ENCODE data around the gene IKZF4. TPM values are rescaled to one million over a fixed set of nuclear protein-coding genes. Genes with fewer than 3 reads are reported as not detected.

The IKZF4 gene
- total and polyA plus RNA-seq, 2 experiments from 2014 or later, result 4.6 to 9.0 TPM

DNA sequence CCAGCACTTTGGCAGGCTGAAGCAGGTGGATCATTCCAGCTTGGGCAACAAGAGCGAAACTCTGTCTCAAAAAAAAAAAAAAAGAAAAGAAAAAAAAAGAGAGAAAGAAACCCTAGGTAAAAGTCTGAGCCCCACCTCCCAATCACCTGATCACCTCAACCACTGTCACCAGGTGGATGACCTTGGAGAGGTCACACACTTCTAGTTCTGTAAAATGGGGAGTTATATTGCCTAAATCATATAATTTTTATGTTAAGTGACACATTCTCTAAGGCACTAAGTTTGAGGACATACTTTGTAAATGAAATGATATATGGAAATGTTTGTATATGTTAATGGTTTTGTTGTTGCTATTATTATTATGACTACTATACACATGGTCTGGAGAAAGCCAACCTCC lies 57.6 kb downstream of the IKZF4 start (continued):
- TF ChIP-seq, protein P1, sequence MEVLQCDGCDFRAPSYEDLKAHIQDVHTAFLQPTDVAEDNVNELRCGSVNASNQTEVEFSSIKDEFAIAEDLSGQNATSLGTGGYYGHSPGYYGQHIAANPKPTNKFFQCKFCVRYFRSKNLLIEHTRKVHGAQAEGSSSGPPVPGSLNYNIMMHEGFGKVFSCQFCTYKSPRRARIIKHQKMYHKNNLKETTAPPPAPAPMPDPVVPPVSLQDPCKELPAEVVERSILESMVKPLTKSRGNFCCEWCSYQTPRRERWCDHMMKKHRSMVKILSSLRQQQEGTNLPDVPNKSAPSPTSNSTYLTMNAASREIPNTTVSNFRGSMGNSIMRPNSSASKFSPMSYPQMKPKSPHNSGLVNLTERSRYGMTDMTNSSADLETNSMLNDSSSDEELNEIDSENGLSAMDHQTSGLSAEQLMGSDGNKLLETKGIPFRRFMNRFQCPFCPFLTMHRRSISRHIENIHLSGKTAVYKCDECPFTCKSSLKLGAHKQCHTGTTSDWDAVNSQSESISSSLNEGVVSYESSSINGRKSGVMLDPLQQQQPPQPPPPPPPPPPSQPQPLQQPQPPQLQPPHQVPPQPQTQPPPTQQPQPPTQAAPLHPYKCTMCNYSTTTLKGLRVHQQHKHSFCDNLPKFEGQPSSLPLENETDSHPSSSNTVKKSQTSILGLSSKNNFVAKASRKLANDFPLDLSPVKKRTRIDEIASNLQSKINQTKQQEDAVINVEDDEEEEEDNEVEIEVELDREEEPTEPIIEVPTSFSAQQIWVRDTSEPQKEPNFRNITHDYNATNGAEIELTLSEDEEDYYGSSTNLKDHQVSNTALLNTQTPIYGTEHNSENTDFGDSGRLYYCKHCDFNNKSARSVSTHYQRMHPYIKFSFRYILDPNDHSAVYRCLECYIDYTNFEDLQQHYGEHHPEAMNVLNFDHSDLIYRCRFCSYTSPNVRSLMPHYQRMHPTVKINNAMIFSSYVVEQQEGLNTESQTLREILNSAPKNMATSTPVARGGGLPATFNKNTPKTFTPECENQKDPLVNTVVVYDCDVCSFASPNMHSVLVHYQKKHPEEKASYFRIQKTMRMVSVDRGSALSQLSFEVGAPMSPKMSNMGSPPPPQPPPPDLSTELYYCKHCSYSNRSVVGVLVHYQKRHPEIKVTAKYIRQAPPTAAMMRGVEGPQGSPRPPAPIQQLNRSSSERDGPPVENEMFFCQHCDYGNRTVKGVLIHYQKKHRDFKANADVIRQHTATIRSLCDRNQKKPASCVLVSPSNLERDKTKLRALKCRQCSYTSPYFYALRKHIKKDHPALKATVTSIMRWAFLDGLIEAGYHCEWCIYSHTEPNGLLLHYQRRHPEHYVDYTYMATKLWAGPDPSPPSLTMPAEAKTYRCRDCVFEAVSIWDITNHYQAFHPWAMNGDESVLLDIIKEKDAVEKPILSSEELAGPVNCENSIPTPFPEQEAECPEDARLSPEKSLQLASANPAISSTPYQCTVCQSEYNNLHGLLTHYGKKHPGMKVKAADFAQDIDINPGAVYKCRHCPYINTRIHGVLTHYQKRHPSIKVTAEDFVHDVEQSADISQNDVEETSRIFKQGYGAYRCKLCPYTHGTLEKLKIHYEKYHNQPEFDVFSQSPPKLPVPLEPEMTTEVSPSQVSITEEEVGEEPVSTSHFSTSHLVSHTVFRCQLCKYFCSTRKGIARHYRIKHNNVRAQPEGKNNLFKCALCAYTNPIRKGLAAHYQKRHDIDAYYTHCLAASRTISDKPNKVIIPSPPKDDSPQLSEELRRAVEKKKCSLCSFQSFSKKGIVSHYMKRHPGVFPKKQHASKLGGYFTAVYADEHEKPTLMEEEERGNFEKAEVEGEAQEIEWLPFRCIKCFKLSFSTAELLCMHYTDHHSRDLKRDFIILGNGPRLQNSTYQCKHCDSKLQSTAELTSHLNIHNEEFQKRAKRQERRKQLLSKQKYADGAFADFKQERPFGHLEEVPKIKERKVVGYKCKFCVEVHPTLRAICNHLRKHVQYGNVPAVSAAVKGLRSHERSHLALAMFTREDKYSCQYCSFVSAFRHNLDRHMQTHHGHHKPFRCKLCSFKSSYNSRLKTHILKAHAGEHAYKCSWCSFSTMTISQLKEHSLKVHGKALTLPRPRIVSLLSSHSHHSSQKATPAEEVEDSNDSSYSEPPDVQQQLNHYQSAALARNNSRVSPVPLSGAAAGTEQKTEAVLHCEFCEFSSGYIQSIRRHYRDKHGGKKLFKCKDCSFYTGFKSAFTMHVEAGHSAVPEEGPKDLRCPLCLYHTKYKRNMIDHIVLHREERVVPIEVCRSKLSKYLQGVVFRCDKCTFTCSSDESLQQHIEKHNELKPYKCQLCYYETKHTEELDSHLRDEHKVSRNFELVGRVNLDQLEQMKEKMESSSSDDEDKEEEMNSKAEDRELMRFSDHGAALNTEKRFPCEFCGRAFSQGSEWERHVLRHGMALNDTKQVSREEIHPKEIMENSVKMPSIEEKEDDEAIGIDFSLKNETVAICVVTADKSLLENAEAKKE (CRISPR knock-in tag; IDR thresholded peaks at IDR 0.05), result no peak
- no peak for TF ChIP-seq EZH2 (IDR thresholded peaks at IDR 0.05; ENCODE audit: low read depth, unreplicated experiment)
- TF ChIP-seq, protein P2, sequence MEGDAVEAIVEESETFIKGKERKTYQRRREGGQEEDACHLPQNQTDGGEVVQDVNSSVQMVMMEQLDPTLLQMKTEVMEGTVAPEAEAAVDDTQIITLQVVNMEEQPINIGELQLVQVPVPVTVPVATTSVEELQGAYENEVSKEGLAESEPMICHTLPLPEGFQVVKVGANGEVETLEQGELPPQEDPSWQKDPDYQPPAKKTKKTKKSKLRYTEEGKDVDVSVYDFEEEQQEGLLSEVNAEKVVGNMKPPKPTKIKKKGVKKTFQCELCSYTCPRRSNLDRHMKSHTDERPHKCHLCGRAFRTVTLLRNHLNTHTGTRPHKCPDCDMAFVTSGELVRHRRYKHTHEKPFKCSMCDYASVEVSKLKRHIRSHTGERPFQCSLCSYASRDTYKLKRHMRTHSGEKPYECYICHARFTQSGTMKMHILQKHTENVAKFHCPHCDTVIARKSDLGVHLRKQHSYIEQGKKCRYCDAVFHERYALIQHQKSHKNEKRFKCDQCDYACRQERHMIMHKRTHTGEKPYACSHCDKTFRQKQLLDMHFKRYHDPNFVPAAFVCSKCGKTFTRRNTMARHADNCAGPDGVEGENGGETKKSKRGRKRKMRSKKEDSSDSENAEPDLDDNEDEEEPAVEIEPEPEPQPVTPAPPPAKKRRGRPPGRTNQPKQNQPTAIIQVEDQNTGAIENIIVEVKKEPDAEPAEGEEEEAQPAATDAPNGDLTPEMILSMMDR (conservative IDR thresholded peaks at IDR 0.05; ENCODE audit: low read depth in 2 of 2), result no peak
- TF ChIP-seq NANOG (IDR thresholded peaks at IDR 0.05; ENCODE audit: borderline replicate concordance), result no peak
- no peak for TF ChIP-seq REST (IDR thresholded peaks at IDR 0.05; ENCODE audit: unreplicated experiment)
- TF ChIP-seq EZH2phosphoT487 (IDR thresholded peaks at IDR 0.05; ENCODE audit: unreplicated experiment), result no peak
